Uterus (tissue), 4 donors: ENCODE measurements around the gene CNTNAP5. TPM values are rescaled to one million over a fixed set of nuclear protein-coding genes. Genes with fewer than 3 reads are reported as not detected.
"Not testable (repeated sequence)": the region's sequence is repeated elsewhere in the genome, so short reads cannot be mapped to it uniquely, and the experiment has no call there.

ENCODE experiments used
- DNase-seq, 2 donors: peaks; one replicate each; pipeline ENCODE4 v3.0.0-alpha.2; 2019 to 2020
- H3K27ac ChIP-seq, 2 donors: fragments of 200-600 bp; sonication (generic); 1 replicate in 1 of 2; 2 replicates in 1 of 2; pipeline ENCODE4 v1.5.1; 2016 to 2018
- H3K27me3 ChIP-seq, 2 donors: fragments of 200-600 bp; sonication (generic); one replicate each; pipeline ENCODE4 v1.5.1; 2018 to 2019; ENCODE audit warnings: control low read depth in 1 of 2
- H3K36me3 ChIP-seq, 2 donors: fragments of 200-600 bp; sonication (generic); one replicate each; pipeline ENCODE4 v1.5.1; 2019; ENCODE audit warnings: control low read depth in 1 of 2
- H3K4me1 ChIP-seq, 2 donors: fragments of 200-600 bp; sonication (generic); one replicate each; pipeline ENCODE4 v1.5.1; 2018 to 2019; ENCODE audit warnings: control low read depth in 1 of 2
- H3K4me3 ChIP-seq, 2 donors: fragments of 200-600 bp; sonication (generic); 1 replicate in 1 of 2; 2 replicates in 1 of 2; pipeline ENCODE4 v1.5.1; 2018 to 2019; ENCODE audit warnings: mild to moderate bottlenecking in 1 of 2
- H3K9me3 ChIP-seq, 2 donors: fragments of 200-600 bp; sonication (generic); one replicate each; pipeline ENCODE4 v1.5.1; 2019; ENCODE audit warnings: control low read depth in 1 of 2
- CTCF ChIP-seq, 4 experiments: fragments of 200-600 bp in 2 of 4; fragments of 450-650 bp in 2 of 4; sonication (generic) in 2 of 4; IDR thresholded peaks; one replicate each; pipeline ENCODE4 v1.5.1; 2016 to 2019; ENCODE audit warnings: antibody characterized with exemption in 4 of 4, mild to moderate bottlenecking in 2 of 4, moderate library complexity in 1 of 4
- POLR2A ChIP-seq, 2 donors: fragments of 450-650 bp; IDR thresholded peaks; one replicate each; pipeline ENCODE4 v1.6.1; 2016; ENCODE audit warnings: antibody characterized with exemption in 2 of 2, mild to moderate bottlenecking in 1 of 2, moderate library complexity in 1 of 2
- intact Hi-C: fragments of 100-400 bp; cut with DNase I; formaldehyde crosslinking; loops from one replicate; pipeline ENCODE4 v1.15.1; 2023; ENCODE audit warnings: low total_unique reads
- total RNA-seq, 4 donors: library from RNA; depleted of rRNA in 3 of 4; stranded (reverse); fragments of >200 nt in 3 of 4; gene quantifications; one replicate each; pipeline versions ENCODE4 v1.1.0 to v1.2.4, GENCODE V29; 2014 to 2023
- donor health status: DM: yes; HTN: yes; CAD: no.

Gene CNTNAP5
- total RNA-seq, 4 donors from 2014 or later: 1.4 TPM; not detected in 3

- Histone ChIP-seq H3K4me3 (no peak overlapping the region), H3K9me3 (no peaks in the 10 kb centered on the region), H3K27ac (no peak overlapping the region), H3K36me3 (no peaks in the 10 kb centered on the region), H3K4me1 (no peaks in the 10 kb centered on the region), H3K27me3 (no peaks in the 10 kb centered on the region)
- intact Hi-C loops: no loop called here
- no peak for DNase-seq
- no peak for TF ChIP-seq CTCF (IDR thresholded peaks at IDR 0.05)
These were observed 314.6 kb downstream of the CNTNAP5 start for GRCh38 chr2:124339709-124340108.

- Histone ChIP-seq H3K36me3 (no peaks in the 10 kb centered on the region), H3K9me3 (no peaks in the 10 kb centered on the region), H3K27ac (no peak overlapping the region), H3K4me1 (no peaks in the 10 kb centered on the region), H3K27me3 (no peaks in the 10 kb centered on the region), H3K4me3 (no peak overlapping the region)
- DNase-seq: no peak
- TF ChIP-seq CTCF (IDR thresholded peaks at IDR 0.05): no peak
- no peak for TF ChIP-seq POLR2A (IDR thresholded peaks at IDR 0.05)
- intact Hi-C loops: no loop called here
These were observed 318.9 kb downstream of the CNTNAP5 start for GRCh38 chr2:124343827-124344498.

GRCh38 chr2:124347209-124347608, 322.1 kb downstream of the CNTNAP5 start:
- DNase-seq: no peak
- intact Hi-C loops: no loop called here
- Histone ChIP-seq H3K27ac (no peak overlapping the region), H3K4me3 (no peak overlapping the region), H3K9me3 (no peaks in the 10 kb centered on the region), H3K27me3 (no peaks in the 10 kb centered on the region), H3K4me1 (no peaks in the 10 kb centered on the region), H3K36me3 (no peaks in the 10 kb centered on the region)
- no peak for TF ChIP-seq POLR2A (IDR thresholded peaks at IDR 0.05)
- no peak for TF ChIP-seq CTCF (IDR thresholded peaks at IDR 0.05)

GRCh38 chr2:124353656-124354055, 328.6 kb downstream of the CNTNAP5 start:
- DNase-seq: no peak
- TF ChIP-seq POLR2A (IDR thresholded peaks at IDR 0.05) (no peak), CTCF (IDR thresholded peaks at IDR 0.05) (no peak)
- Histone ChIP-seq H3K4me1 (no peaks in the 10 kb centered on the region), H3K36me3 (no peaks in the 10 kb centered on the region), H3K27ac (no peak overlapping the region), H3K27me3 (no peaks in the 10 kb centered on the region), H3K9me3 (no peaks in the 10 kb centered on the region), H3K4me3 (no peak overlapping the region)
- intact Hi-C loops: no loop called here

GRCh38 chr2:124354466-124354865, 329.4 kb downstream of the CNTNAP5 start:
- no peaks in the 10 kb centered on the region for H3K4me1 ChIP-seq
- H3K27ac ChIP-seq: no peak overlapping the region
- no peak for DNase-seq
- TF ChIP-seq CTCF (IDR thresholded peaks at IDR 0.05) (no peak), POLR2A (IDR thresholded peaks at IDR 0.05) (no peak)
- H3K36me3 ChIP-seq: no peaks in the 10 kb centered on the region
- no peaks in the 10 kb centered on the region for H3K9me3 ChIP-seq
- H3K4me3 ChIP-seq: no peak overlapping the region
- intact Hi-C loops: no loop called here
- H3K27me3 ChIP-seq: no peaks in the 10 kb centered on the region

GRCh38 chr2:124361966-124362365, 336.9 kb downstream of the CNTNAP5 start:
- H3K4me1 ChIP-seq: not testable (repeated sequence)

More at GRCh38 chr2:124361966-124362365, 336.9 kb downstream of the CNTNAP5 start:
- DNase-seq, intact Hi-C loops, H3K36me3 ChIP-seq, H3K9me3 ChIP-seq, H3K4me3 ChIP-seq, H3K27me3 ChIP-seq, H3K27ac ChIP-seq: not testable (repeated sequence)
